K562 (cell line): ENCODE measurements around the gene PCBP3. TPM values are rescaled to one million over a fixed set of nuclear protein-coding genes. Genes with fewer than 3 reads are reported as not detected.

Experiments
- ATAC-seq: fragments of 200-7000 bp; cut with Tn5 transposase; 3 replicates; pipeline ENCODE4 v1.9.1; 2020; ENCODE audit warnings: moderate library complexity
- BruUV-seq: library from RNA; stranded (reverse); fragments of 400-500 nt; replicated peaks from 2 replicates; lab custom pipeline; 2021; lab: Mats Ljungman, UMichigan
- CTCF ChIA-PET: fragments of 300-600 bp; formaldehyde crosslinking; extraction: SDS; loops from one replicate; lab custom pipeline; 2021; ENCODE audit warnings: low intra/inter-chr PET ratio; lab: Yijun Ruan, JAX
- POLR2A ChIA-PET: fragments of 300-600, 350-650 bp; sonication (Branson Sonifier 250); formaldehyde crosslinking; extraction: SDS; loops from one replicate; lab custom pipeline; 2021; ENCODE audit warnings: antibody characterized with exemption, inconsistent platforms; lab: Yijun Ruan, JAX
- DNase-seq, 4 experiments: peaks; one replicate each; pipeline versions ENCODE4 v3.0.0 to v3.0.0-alpha.2; 2011 to 2018; ENCODE audit warnings: low spot score in 3 of 4, mixed read lengths in 3 of 4; ENCODE audit errors: extremely low read depth in 1 of 4
- FAIRE-seq: peaks from 2 replicates; lab custom pipeline; 2011; peaks lifted over from hg19 to GRCh38; lab: Jason Lieb, UNC
- H2AFZ ChIP-seq: 2 replicates; pipeline ENCODE4 v1.6.0; 2011; ENCODE audit warnings: low read depth, low read length, control low read depth, inconsistent platforms
- H3K27ac ChIP-seq: fragments of 200-600 bp; 3 replicates; pipeline ENCODE4 v1.8.0; 2011; ENCODE audit warnings: low read depth, mild to moderate bottlenecking, control low read depth, inconsistent platforms, low read length, moderate library complexity, mixed read lengths; ENCODE audit errors: extremely low read depth
- H3K27me3 ChIP-seq, 2 experiments: fragments of 300-600 bp in 1 of 2; 2 replicates in 1 of 2; 3 replicates in 1 of 2; pipeline versions ENCODE4 v1.6.0 to v1.8.0; 2011; ENCODE audit warnings: inconsistent platforms in 2 of 2, low read length in 2 of 2, mild to moderate bottlenecking in 1 of 2, mixed read lengths in 1 of 2, moderate library complexity in 1 of 2; ENCODE audit not compliant: control insufficient read depth in 2 of 2, insufficient read depth in 2 of 2
- H3K36me3 ChIP-seq: fragments of 300-600 bp; 3 replicates; pipeline ENCODE4 v1.8.0; 2011; ENCODE audit warnings: mild to moderate bottlenecking, low read length, inconsistent platforms; ENCODE audit not compliant: control insufficient read depth, insufficient read depth
- H3K4me1 ChIP-seq, 2 experiments: fragments of 200-600 bp in 1 of 2; replicated peaks in 1 of 2; 2 replicates in 1 of 2; 3 replicates in 1 of 2; pipeline versions ENCODE4 v1.5.1 to v1.8.0; 2011; ENCODE audit warnings: inconsistent platforms in 2 of 2, low read length in 2 of 2, mild to moderate bottlenecking in 1 of 2, mixed read lengths in 1 of 2, moderate library complexity in 1 of 2; ENCODE audit not compliant: control insufficient read depth in 2 of 2, insufficient read depth in 2 of 2
- H3K4me2 ChIP-seq: 2 replicates; pipeline ENCODE4 v1.6.1; 2011; ENCODE audit warnings: low read length, control low read depth, inconsistent platforms, mixed read lengths; ENCODE audit not compliant: insufficient read depth
- H3K4me3 ChIP-seq: fragments of 200-600 bp; sonication (generic), shearing (Covaris generic); 2 replicates; pipeline ENCODE4 v1.5.1; 2016; ENCODE audit warnings: control low read depth, inconsistent platforms
- H3K79me2 ChIP-seq: fragments of 200-600 bp; 3 replicates; pipeline ENCODE4 v1.8.0; 2011; ENCODE audit warnings: low read length, inconsistent platforms; ENCODE audit not compliant: control insufficient read depth, insufficient read depth
- H3K9ac ChIP-seq, 2 experiments: 2 replicates each; pipeline versions ENCODE4 v1.6.0 to v1.6.1; 2011; ENCODE audit warnings: low read depth in 2 of 2, low read length in 2 of 2, control low read depth in 1 of 2, inconsistent platforms in 1 of 2, mild to moderate bottlenecking in 1 of 2, mixed read lengths in 1 of 2; ENCODE audit not compliant: insufficient read depth in 1 of 2
- H3K9me1 ChIP-seq: one replicate; pipeline ENCODE4 v1.6.0; 2011; ENCODE audit warnings: inconsistent platforms, mild to moderate bottlenecking, low read length, moderate library complexity; ENCODE audit not compliant: control insufficient read depth, insufficient read depth
- H3K9me3 ChIP-seq: replicated peaks from 2 replicates; pipeline ENCODE4 v1.5.1; 2011; ENCODE audit warnings: low read depth, low read length, inconsistent platforms; ENCODE audit not compliant: control insufficient read depth, insufficient read depth
- H4K20me1 ChIP-seq: replicated peaks from 2 replicates; pipeline ENCODE4 v1.6.1; 2011; ENCODE audit warnings: low read length, inconsistent platforms, mixed read lengths; ENCODE audit not compliant: control insufficient read depth, insufficient read depth
- CC2D1A ChIP-seq: fragments of 450-650 bp; IDR thresholded peaks from 2 replicates; pipeline ENCODE4 v1.6.1; 2017; ENCODE audit warnings: mild to moderate bottlenecking
- CREB1 ChIP-seq, 2 experiments: sonication (generic) in 1 of 2; formaldehyde crosslinking in 1 of 2; IDR thresholded peaks; 2 replicates each; pipeline versions ENCODE4 v1.6.1 to v1.8.0; 2012 to 2022; ENCODE audit warnings: inconsistent platforms in 1 of 2, mild to moderate bottlenecking in 1 of 2, missing genetic modification reagents in 1 of 2, moderate library complexity in 1 of 2
- ESRRA ChIP-seq: fragments of 450-650 bp; IDR thresholded peaks from 2 replicates; pipeline ENCODE4 v1.6.1; 2014; ENCODE audit warnings: low read depth, mild to moderate bottlenecking, moderate library complexity, borderline replicate concordance
- FOSL1 ChIP-seq: fragments of 200-800 bp; sonication (Bioruptor generic); conservative IDR thresholded peaks from 2 replicates; pipeline ENCODE4 v1.6.1; 2016; ENCODE audit warnings: missing genetic modification characterization, missing compliant biosample characterization
- NR4A1 ChIP-seq, 2 experiments: fragments of 250-450 bp in 1 of 2; fragments of 450-650 bp in 1 of 2; sonication (Bioruptor Pico) in 1 of 2; IDR thresholded peaks; 2 replicates each; pipeline versions ENCODE4 v1.4.0 to v1.6.1; 2016 to 2020; ENCODE audit warnings: mild to moderate bottlenecking in 2 of 2, missing compliant biosample characterization in 1 of 2, missing genetic modification characterization in 1 of 2, moderate library complexity in 1 of 2
- ZBTB11 ChIP-seq, 3 experiments: fragments of 200-800 bp in 1 of 3; fragments of 250-450 bp in 1 of 3; fragments of 450-650 bp in 1 of 3; sonication (Bioruptor Pico) in 1 of 3; sonication (Bioruptor generic) in 1 of 3; formaldehyde crosslinking in 1 of 3; IDR thresholded peaks; 2 replicates each; pipeline versions ENCODE4 v1.6.1 to v1.8.0; 2016 to 2022; ENCODE audit warnings: mild to moderate bottlenecking in 2 of 3, missing genetic modification characterization in 2 of 3, missing compliant biosample characterization in 1 of 3, moderate library complexity in 1 of 3
- WGBS: fragments of 100-300 bp; shearing (Covaris generic); methylation state at CpG from one replicate; pipeline ENCODE4 v1.1.6; 2016; ENCODE audit warnings: low coverage, mixed read lengths; ENCODE audit not compliant: insufficient coverage; ENCODE audit errors: missing lambda C conversion rate; 5-methylcytosine and 5-hydroxymethylcytosine counted together
- in situ Hi-C: fragments of 300-500 bp; cut with MboI; formaldehyde crosslinking; loops from 4 replicates; pipeline ENCODE4 v1.15.0; 2018; ENCODE audit warnings: inconsistent platforms, mixed read lengths
- intact Hi-C: fragments of 100-400 bp; cut with micrococcal nuclease; formaldehyde crosslinking; loops from 2 replicates; pipeline ENCODE4 v1.14.2; 2022
- polyA plus RNA-seq, 8 experiments: library from polyadenylated mRNA; depleted of rRNA in 4 of 8; stranded (reverse) in 5 of 8; unstranded in 3 of 8; fragments of >200 nt; fragmentation: Nextera tagmentation in 2 of 8; fragmentation: Illumina TruSeq in 1 of 8; extraction: Ambion mirVana in 2 of 8; extraction: Trizol in 1 of 8; gene quantifications; 2 replicates each; pipeline versions ENCODE4 v1.2.1 to v1.2.3, GENCODE V29; 2011 to 2014; ENCODE audit warnings: inconsistent platforms in 1 of 8, missing spikeins in 1 of 8
- total RNA-seq, 7 experiments: library from RNA; depleted of rRNA in 6 of 7; stranded (reverse); fragments of >200 nt in 6 of 7; fragmentation: Illumina TruSeq in 2 of 7; extraction: Trizol in 2 of 7; gene quantifications; 2 replicates each; pipeline versions ENCODE4 v1.2.1 to v1.2.3, GENCODE V29; 2011 to 2021; ENCODE audit warnings: low replicate concordance in 1 of 7

PCBP3 gene
- total and polyA plus RNA-seq, 9 of the 15 experiments (the other 6 are each of a cell fraction or from before 2014, with no cell fraction given) = 0.18 TPM; not detected in 8

- TF ChIP-seq ZBTB11 (CRISPR knock-in tag; IDR thresholded peaks at IDR 0.05) = no peak
- no peak for TF ChIP-seq NR4A1 (CRISPR knock-in tag; IDR thresholded peaks at IDR 0.05)
- TF ChIP-seq NR4A1 (tag; IDR thresholded peaks at IDR 0.05) = no peak
Measured at GRCh38 chr21:45874716-45875415, 231.3 kb downstream of the PCBP3 start (continued).

- H3K9me3 ChIP-seq = no peaks in the 10 kb centered on the region
- peaks cover 7% of the 10 kb centered on the region; the same call in 1 of the 2 replicates for H4K20me1 ChIP-seq
- no peak for ATAC-seq
- H3K27ac ChIP-seq = no peak overlapping the region
- peaks cover 33 to 81% of the 10 kb centered on the region in 2 experiments for H3K27me3 ChIP-seq
- no peaks in the 10 kb centered on the region for H3K36me3 ChIP-seq
- H3K79me2 ChIP-seq = no peaks in the 10 kb centered on the region
- ChIA-PET CTCF (no interaction called here), POLR2A (no interaction called here)
- FAIRE-seq = no peak
- no peak overlapping the region for H3K4me2 ChIP-seq
- H3K4me3 ChIP-seq = no peak overlapping the region
- no peak overlapping the region for H2AFZ ChIP-seq
- BruUV-seq = no TSS peak
- no peak for DNase-seq
- no peak overlapping the region for H3K9ac ChIP-seq
- no peaks in the 10 kb centered on the region for H3K9me1 ChIP-seq
- TF ChIP-seq FOSL1 (tag) (0 out of 2 replicates have a peak, but pooled peaks have one; percentile 68), ESRRA (no peak), CREB1 (IDR thresholded peaks at IDR 0.05) (no peak), CREB1 (CRISPR knock-in tag; IDR thresholded peaks at IDR 0.05) (no peak), CC2D1A (no peak)
- intact Hi-C loops = no loop called here
- peaks cover 0 to 7% of the 10 kb centered on the region in 2 experiments; a peak in 1 of 5 replicates for H3K4me1 ChIP-seq
- 4% methylated on average over 6 of the region's 6 CpGs for WGBS
- in situ Hi-C loops = no loop called here
Measured at GRCh38 chr21:45875416-45875760, 231.9 kb downstream of the PCBP3 start.
